A673 (cell line): ENCODE data around the gene PCBP3.

Source experiments
- EZH2 ChIP-seq: fragments of 200-600 bp; sonication (generic); IDR thresholded peaks from 2 replicates; pipeline ENCODE4 v1.6.1; 2017; ENCODE audit warnings: borderline replicate concordance, low read depth, mild to moderate bottlenecking, mixed read lengths, antibody characterized with exemption, low read length; ENCODE audit not compliant: poor library complexity, severe bottlenecking
- TF ChIP-seq, protein P1 (sequence below): fragments of 300-800, 200-600 bp; sonication (generic); conservative IDR thresholded peaks from 2 replicates; pipeline ENCODE4 v1.5.1; 2017; ENCODE audit warnings: low read depth, mild to moderate bottlenecking, antibody characterized with exemption, low read length, moderate library complexity, mixed read lengths

GRCh38 chr21:45914321-45914845, 270.9 kb downstream of the PCBP3 start:
- TF ChIP-seq, protein P1, sequence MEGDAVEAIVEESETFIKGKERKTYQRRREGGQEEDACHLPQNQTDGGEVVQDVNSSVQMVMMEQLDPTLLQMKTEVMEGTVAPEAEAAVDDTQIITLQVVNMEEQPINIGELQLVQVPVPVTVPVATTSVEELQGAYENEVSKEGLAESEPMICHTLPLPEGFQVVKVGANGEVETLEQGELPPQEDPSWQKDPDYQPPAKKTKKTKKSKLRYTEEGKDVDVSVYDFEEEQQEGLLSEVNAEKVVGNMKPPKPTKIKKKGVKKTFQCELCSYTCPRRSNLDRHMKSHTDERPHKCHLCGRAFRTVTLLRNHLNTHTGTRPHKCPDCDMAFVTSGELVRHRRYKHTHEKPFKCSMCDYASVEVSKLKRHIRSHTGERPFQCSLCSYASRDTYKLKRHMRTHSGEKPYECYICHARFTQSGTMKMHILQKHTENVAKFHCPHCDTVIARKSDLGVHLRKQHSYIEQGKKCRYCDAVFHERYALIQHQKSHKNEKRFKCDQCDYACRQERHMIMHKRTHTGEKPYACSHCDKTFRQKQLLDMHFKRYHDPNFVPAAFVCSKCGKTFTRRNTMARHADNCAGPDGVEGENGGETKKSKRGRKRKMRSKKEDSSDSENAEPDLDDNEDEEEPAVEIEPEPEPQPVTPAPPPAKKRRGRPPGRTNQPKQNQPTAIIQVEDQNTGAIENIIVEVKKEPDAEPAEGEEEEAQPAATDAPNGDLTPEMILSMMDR, result no peak
- TF ChIP-seq EZH2, result no peak
